GM10248 (cell line): ENCODE results near the gene CSTB.

ENCODE experiments used
- CTCF ChIA-PET: fragments of 300-600 bp; sonication (Branson Sonifier 250); formaldehyde crosslinking; extraction: SDS; loops from one replicate; lab custom pipeline; 2021; ENCODE audit warnings: antibody characterized with exemption; lab: Yijun Ruan, JAX
- POLR2A ChIA-PET: fragments of 350-650 bp; sonication (Branson Sonifier 250); formaldehyde crosslinking; extraction: SDS; loops from one replicate; lab custom pipeline; 2020; ENCODE audit warnings: antibody characterized with exemption; lab: Yijun Ruan, JAX
- DNase-seq: peaks from one replicate; pipeline ENCODE4 v3.0.0; 2012; ENCODE audit errors: extremely low spot score
- CTCF ChIP-seq: IDR thresholded peaks from 2 replicates; pipeline ENCODE4 v1.5.1; 2012; ENCODE audit warnings: mild to moderate bottlenecking, low read depth; ENCODE audit errors: extremely low read depth, missing control alignments, control extremely low read depth

CSTB gene

GRCh38 chr21:43786300-43786806 lies 10.2 kb upstream of the CSTB start:
- ChIA-PET CTCF (no interaction called here), POLR2A (no interaction called here)
- TF ChIP-seq CTCF, result no peak
- DNase-seq, result no peak

GRCh38 chr21:43785134-43785533 lies 9.0 kb upstream of the CSTB start:
- DNase-seq, result no peak
- ChIA-PET POLR2A (no interaction called here), CTCF (no interaction called here)
- no peak for TF ChIP-seq CTCF

GRCh38 chr21:43783098-43783700 lies 7.1 kb upstream of the CSTB start:
- DNase-seq, result no peak
- no peak for TF ChIP-seq CTCF
- CTCF ChIA-PET, result no interaction called here
- POLR2A ChIA-PET, result no interaction called here

GRCh38 chr21:43782431-43783097 lies 6.5 kb upstream of the CSTB start:
- no peak for DNase-seq
- CTCF ChIA-PET, result no interaction called here
- TF ChIP-seq CTCF, result no peak
- POLR2A ChIA-PET, result no interaction called here

- POLR2A ChIA-PET, result no interaction called here
These were observed 5.7 kb upstream of the CSTB start for GRCh38 chr21:43781846-43782245.

GRCh38 chr21:43779660-43780059 lies 3.6 kb upstream of the CSTB start:
- no peak for TF ChIP-seq CTCF
- no peak for DNase-seq
- POLR2A ChIA-PET, result no interaction called here
- CTCF ChIA-PET, result interaction anchor here (0.9 to 2.2 kb wide), 2 partner anchors 10 to 18 kb away, joined by 3 to 21 read pairs; partner anchors contain the start of gene RRP1

More at GRCh38 chr21:43781846-43782245, 5.7 kb upstream of the CSTB start:
- DNase-seq, result no peak
- CTCF ChIA-PET, result no interaction called here
- TF ChIP-seq CTCF, result no peak
